Trophoblast cell (in vitro differentiated cells and primary cell): ENCODE data around the gene STUB1.
A peak's percentile ranks its signal among the peaks of the same experiment; 100 is the strongest.

Experiments used
- DNase-seq, 2 donors: peaks; one replicate each; pipeline ENCODE4 v3.0.0-alpha.2; 2016
- H2AFZ ChIP-seq: 2 replicates; pipeline ENCODE4 v1.6.1; 2013; ENCODE audit warnings: low read length, moderate library complexity, mild to moderate bottlenecking; ENCODE audit not compliant: insufficient read depth, poor library complexity
- H2AK5ac ChIP-seq: 2 replicates; pipeline ENCODE4 v1.6.1; 2013; ENCODE audit warnings: mild to moderate bottlenecking, low read length
- H2BK120ac ChIP-seq: 2 replicates; pipeline ENCODE4 v1.6.1; 2013; ENCODE audit warnings: low read length, mild to moderate bottlenecking, moderate library complexity; ENCODE audit not compliant: insufficient read depth, poor library complexity
- H2BK12ac ChIP-seq: 2 replicates; pipeline ENCODE4 v1.6.1; 2013; ENCODE audit warnings: mild to moderate bottlenecking, low read length, moderate library complexity
- H2BK5ac ChIP-seq: 2 replicates; pipeline ENCODE4 v1.6.1; 2013; ENCODE audit warnings: low read length, low read depth, moderate library complexity, mild to moderate bottlenecking; ENCODE audit not compliant: poor library complexity
- H3K14ac ChIP-seq: 2 replicates; pipeline ENCODE4 v1.6.1; 2013; ENCODE audit warnings: mild to moderate bottlenecking, low read length
- H3K18ac ChIP-seq: 2 replicates; pipeline ENCODE4 v1.6.1; 2013; ENCODE audit warnings: mild to moderate bottlenecking, low read length
- H3K23ac ChIP-seq: 2 replicates; pipeline ENCODE4 v1.6.1; 2013; ENCODE audit warnings: low read length
- H3K27ac ChIP-seq: 2 replicates; pipeline ENCODE4 v1.5.1; 2013; ENCODE audit warnings: low read depth, mild to moderate bottlenecking, inconsistent platforms, low read length, moderate library complexity
- H3K27me3 ChIP-seq: 2 replicates; pipeline ENCODE4 v1.6.1; 2013; ENCODE audit warnings: inconsistent platforms, mild to moderate bottlenecking, low read length, moderate library complexity; ENCODE audit not compliant: insufficient read depth
- H3K36me3 ChIP-seq, 2 experiments: 1 replicate in 1 of 2; 2 replicates in 1 of 2; pipeline ENCODE4 v1.6.1; 2013; ENCODE audit warnings: low read length in 2 of 2, mild to moderate bottlenecking in 2 of 2, moderate library complexity in 1 of 2; ENCODE audit not compliant: insufficient read depth in 2 of 2, control insufficient read depth in 1 of 2
- H3K4ac ChIP-seq: 2 replicates; pipeline ENCODE4 v1.6.1; 2013; ENCODE audit warnings: low read depth, mild to moderate bottlenecking, low read length, moderate library complexity
- H3K4me1 ChIP-seq, 2 experiments: 1 replicate in 1 of 2; 2 replicates in 1 of 2; pipeline ENCODE4 v1.6.1; 2013; ENCODE audit warnings: low read length in 2 of 2, mild to moderate bottlenecking in 2 of 2, moderate library complexity in 1 of 2; ENCODE audit not compliant: insufficient read depth in 2 of 2, control insufficient read depth in 1 of 2
- H3K4me2 ChIP-seq: 2 replicates; pipeline ENCODE4 v1.6.1; 2013; ENCODE audit warnings: inconsistent platforms, mild to moderate bottlenecking, low read length, moderate library complexity
- H3K4me3 ChIP-seq: 2 replicates; pipeline ENCODE4 v1.5.1; 2013; ENCODE audit warnings: mild to moderate bottlenecking, low read depth, low read length, inconsistent platforms
- H3K79me1 ChIP-seq: one replicate; pipeline ENCODE4 v1.6.1; 2013; ENCODE audit warnings: low read length
- H3K79me2 ChIP-seq: 2 replicates; pipeline ENCODE4 v1.6.1; 2013; ENCODE audit warnings: low read length, mild to moderate bottlenecking; ENCODE audit not compliant: control insufficient read depth, insufficient read depth, poor library complexity
- H3K9ac ChIP-seq: 2 replicates; pipeline ENCODE4 v1.6.1; 2013; ENCODE audit warnings: mild to moderate bottlenecking, low read length
- H3K9me3 ChIP-seq: 2 replicates; pipeline ENCODE4 v1.6.1; 2013; ENCODE audit warnings: low read depth, mild to moderate bottlenecking, control low read depth, inconsistent platforms, low read length; ENCODE audit not compliant: insufficient read depth
- H4K12ac ChIP-seq: 2 replicates; pipeline ENCODE4 v1.6.1; 2013; ENCODE audit warnings: low read depth, mild to moderate bottlenecking, low read length, moderate library complexity
- H4K8ac ChIP-seq: 2 replicates; pipeline ENCODE4 v1.6.1; 2013; ENCODE audit warnings: low read depth, mild to moderate bottlenecking, low read length, moderate library complexity
- H4K91ac ChIP-seq: one replicate; pipeline ENCODE4 v1.6.1; 2013; ENCODE audit warnings: low read depth, mild to moderate bottlenecking, low read length, moderate library complexity
- WGBS: extraction: QIAGEN DNeasy Blood & Tissue Kit; methylation state at CpG from one replicate; pipeline ENCODE4 v1.1.7; 2013; ENCODE audit warnings: missing lambda C conversion rate; ENCODE audit not compliant: insufficient read length, insufficient coverage; ENCODE audit errors: extremely low coverage; 5-methylcytosine and 5-hydroxymethylcytosine counted together

Gene STUB1

DNA sequence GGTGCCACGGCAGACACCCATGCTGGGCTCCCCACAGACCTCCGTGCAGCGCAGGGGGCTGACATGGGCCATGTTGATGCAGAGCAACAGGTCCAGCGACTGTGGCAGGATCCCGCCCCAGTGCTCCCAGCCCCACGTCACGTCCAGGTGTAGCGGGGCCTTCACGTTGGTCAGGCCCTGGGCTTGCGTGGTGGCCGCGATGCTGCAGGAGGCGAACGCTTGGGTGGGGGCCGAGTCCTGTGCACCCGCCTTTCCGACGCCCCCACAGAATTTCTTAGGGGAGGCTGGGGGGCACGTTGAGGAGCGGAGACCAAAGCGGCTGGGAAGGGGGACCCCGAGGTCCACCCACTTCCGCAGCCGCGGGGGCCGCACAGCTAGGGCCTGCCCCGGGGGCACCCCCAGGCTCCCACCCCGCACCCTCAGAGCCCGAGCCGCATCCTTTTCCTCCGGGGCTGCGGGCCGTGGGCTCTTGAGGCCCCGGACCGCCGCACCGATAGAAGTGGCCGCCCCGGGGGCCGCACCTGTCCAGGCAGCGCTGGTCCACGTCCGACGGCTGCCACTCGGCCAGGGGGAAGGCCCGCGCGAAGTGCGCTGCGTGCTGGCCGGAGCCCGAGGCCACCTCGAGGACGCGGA, 44.5 kb upstream of the STUB1 start:
- Histone ChIP-seq H4K91ac (peak overlapping the region; percentile 58), H3K9me3 (no peaks in the 10 kb centered on the region), H3K18ac (peak overlapping the region; percentile 90), H2AFZ (peak overlapping the region; percentile 85), H3K23ac (no peak overlapping the region), H3K4me2 (peak overlapping the region; percentile 89), H2BK5ac (peak overlapping the region; percentile 48), H3K27me3 (no peaks in the 10 kb centered on the region), H4K12ac (peak overlapping the region; percentile 46), H2AK5ac (peak overlapping the region; percentile 81), H3K4me1 (peaks cover 19 to 26% of the 10 kb centered on the region in 2 experiments), H3K4me3 (peak overlapping the region; percentile 98), H4K8ac (peak overlapping the region; percentile 87), H2BK120ac (peak overlapping the region; percentile 52), H3K79me2 (peaks cover 11% of the 10 kb centered on the region), H3K9ac (peak overlapping the region; percentile 90), H3K27ac (peak overlapping the region; percentile 41), H3K4ac (peak overlapping the region; percentile 81), H2BK12ac (no peak overlapping the region), H3K79me1 (peaks cover 21% of the 10 kb centered on the region), H3K36me3 (peaks cover 27 to 29% of the 10 kb centered on the region in 2 experiments), H3K14ac (peak overlapping the region; percentile 90)
- DNase-seq = peak in 1 of 2 donors; percentile 27
- WGBS = no CpG with 5 or more reads among the region's 55 CpGs

DNA sequence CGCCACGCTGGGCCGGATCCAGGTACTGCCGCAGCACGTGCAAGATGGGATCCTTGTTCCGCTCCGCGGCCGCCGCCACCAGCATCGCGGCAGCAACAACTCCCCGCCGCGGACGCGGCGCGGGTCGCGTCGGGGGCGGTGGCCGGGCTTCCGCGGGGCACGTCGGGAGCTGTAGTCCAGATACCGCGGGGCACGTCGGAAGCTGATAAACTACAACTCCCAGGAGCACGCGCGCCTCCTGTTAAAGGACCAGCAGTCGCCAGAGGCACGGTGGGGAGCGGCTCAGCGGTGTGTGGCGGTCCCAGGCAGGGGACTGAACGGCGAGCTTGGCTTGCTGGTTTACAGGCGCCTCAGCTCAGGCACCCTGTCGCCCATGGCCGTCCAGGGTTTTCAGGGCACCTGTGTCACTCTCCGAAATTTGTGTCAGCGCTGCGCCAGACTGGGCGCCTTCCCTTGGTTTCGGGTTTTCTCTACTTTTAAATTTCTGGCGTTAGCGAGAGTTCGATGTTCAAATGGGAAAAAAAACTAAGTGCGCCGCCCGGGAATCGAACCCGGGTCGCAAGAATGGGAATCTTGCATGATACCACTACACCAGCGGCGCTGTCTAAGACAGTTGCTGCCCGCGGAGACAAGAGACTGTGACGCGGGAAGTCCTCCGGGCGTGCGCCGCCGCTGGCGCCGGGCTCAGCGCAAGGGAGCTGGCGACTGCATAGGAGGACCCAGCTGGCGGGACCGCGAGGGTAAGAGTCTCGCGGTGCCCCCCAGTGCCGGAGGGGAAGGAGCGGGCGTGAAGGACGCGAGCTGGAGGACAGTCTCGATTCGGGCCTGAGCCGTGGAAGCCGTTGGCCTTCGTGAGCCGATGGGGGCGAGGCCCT, 43.8 kb upstream of the STUB1 start, which contains the start of gene METTL26:
TSS of gene METTL26 (minus strand) at position 100 of the 875 bp plus-strand sequence. CDS start at position 85, 15 bp downstream.
- H2AK5ac ChIP-seq = peak within 1 kb of the TSS; percentile 81
- peak within 1 kb of the TSS; percentile 91 for H4K91ac ChIP-seq
- peak within 1 kb of the TSS; percentile 78 for H4K12ac ChIP-seq
- H3K18ac ChIP-seq = peak within 1 kb of the TSS; percentile 90
- no peak within 1 kb of the TSS for H3K23ac ChIP-seq
- H2BK12ac ChIP-seq = peak within 1 kb of the TSS; percentile 58
- H4K8ac ChIP-seq = peak within 1 kb of the TSS; percentile 96
- H3K79me2 ChIP-seq = peaks cover 12% of the 10 kb centered on the region
- peaks cover 27 to 29% of the 10 kb centered on the region in 2 experiments for H3K36me3 ChIP-seq
- DNase-seq = peak; percentile 94 to 96
- H2BK5ac ChIP-seq = peak within 1 kb of the TSS; percentile 91
- peak within 1 kb of the TSS; percentile 85 for H2AFZ ChIP-seq
- H3K27ac ChIP-seq = peak within 1 kb of the TSS; percentile 86
- peak within 1 kb of the TSS; percentile 90 for H2BK120ac ChIP-seq
- H3K4me3 ChIP-seq = peak within 1 kb of the TSS; percentile 98
- peak within 1 kb of the TSS; percentile 81 for H3K4ac ChIP-seq
- peak within 1 kb of the TSS; percentile 89 for H3K4me2 ChIP-seq
- no peaks in the 10 kb centered on the region for H3K9me3 ChIP-seq
- no CpG with 5 or more reads among the region's 91 CpGs for WGBS
- H3K9ac ChIP-seq = peak within 1 kb of the TSS; percentile 90
- peaks cover 17 to 22% of the 10 kb centered on the region in 2 experiments for H3K4me1 ChIP-seq
- H3K79me1 ChIP-seq = peaks cover 17% of the 10 kb centered on the region
- H3K27me3 ChIP-seq = no peaks in the 10 kb centered on the region
- H3K14ac ChIP-seq = peak within 1 kb of the TSS; percentile 98

DNA sequence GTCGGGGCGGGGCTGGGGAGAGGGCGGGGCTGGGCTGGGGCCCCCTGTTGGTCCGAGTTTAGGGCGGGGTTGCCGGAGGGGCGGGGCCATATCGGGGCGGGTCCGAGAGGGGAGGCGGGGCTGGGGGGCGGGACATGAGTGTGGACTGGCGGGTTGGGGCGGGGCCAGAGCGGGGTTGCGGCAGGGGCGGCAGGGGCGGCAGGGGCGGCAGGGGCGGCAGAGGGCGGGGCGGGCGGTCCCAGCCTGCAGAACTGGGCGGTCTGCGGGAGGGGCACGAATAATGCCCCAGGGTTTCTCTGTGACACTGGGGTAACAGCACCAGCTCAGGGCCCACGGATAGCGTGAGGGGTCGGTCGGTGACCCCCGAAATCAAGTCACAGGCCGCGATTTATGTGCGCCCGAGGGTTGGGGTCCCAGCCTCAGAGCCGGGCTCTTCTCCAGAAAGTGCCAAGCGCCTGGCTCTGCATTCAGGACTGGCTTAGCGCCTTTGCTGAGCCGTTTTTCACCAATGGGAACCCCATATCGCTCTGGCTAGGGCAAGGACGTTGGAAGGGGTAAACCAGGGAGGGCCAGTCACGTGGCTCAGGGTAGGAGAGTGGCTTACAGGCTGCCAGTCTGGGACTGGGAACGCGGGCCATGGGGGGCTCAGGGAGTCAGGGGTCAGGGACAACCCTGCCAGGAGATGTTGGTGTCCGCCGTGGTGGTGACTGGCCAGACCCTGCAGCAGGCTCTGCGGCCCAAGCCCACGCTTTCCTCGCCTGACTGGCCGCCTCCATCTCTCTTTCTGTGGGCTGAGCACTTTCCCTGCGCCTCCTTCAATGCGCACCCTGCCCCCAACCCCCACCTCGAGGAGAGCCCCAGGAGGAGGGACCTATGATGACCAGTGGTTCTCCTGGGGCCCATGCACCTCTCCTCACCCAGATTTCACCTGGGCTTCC, 42.9 kb upstream of the STUB1 start:
- Histone ChIP-seq H2BK12ac (peak overlapping the region; percentile 2), H4K12ac (no peak overlapping the region), H2BK120ac (no peak overlapping the region), H3K9me3 (no peaks in the 10 kb centered on the region), H2AFZ (peak overlapping the region; percentile 14), H3K79me2 (peaks cover 14% of the 10 kb centered on the region), H2BK5ac (no peak overlapping the region), H4K8ac (peak overlapping the region; percentile 0), H3K4me1 (peaks cover 17 to 23% of the 10 kb centered on the region in 2 experiments), H3K4ac (no peak overlapping the region), H3K36me3 (peaks cover 25 to 26% of the 10 kb centered on the region in 2 experiments), H3K27ac (peak overlapping the region; percentile 86), H3K18ac (no peak overlapping the region), H3K9ac (no peak overlapping the region), H3K23ac (no peak overlapping the region), H3K79me1 (peaks cover 22% of the 10 kb centered on the region), H2AK5ac (peak overlapping the region; percentile 6), H4K91ac (peak overlapping the region; percentile 66), H3K14ac (no peak overlapping the region), H3K4me2 (peak overlapping the region; percentile 69), H3K4me3 (peak overlapping the region; percentile 84), H3K27me3 (no peaks in the 10 kb centered on the region)
- no peak for DNase-seq
- no CpG with 5 or more reads among the region's 53 CpGs for WGBS
